DOHH2 (cell line): ENCODE data around the gene TMEM141.

Experiments used
- H3F3A ChIP-seq: fragments of 200-600 bp; sonication (generic), shearing (Covaris generic); 2 replicates; pipeline ENCODE4 v1.6.0; 2016; ENCODE audit warnings: antibody characterized with exemption, mild to moderate bottlenecking; ENCODE audit not compliant: control insufficient read depth, insufficient read depth
- H3K27ac ChIP-seq: fragments of 200-600 bp; sonication (generic); 2 replicates; pipeline ENCODE4 v1.5.1; 2014; ENCODE audit warnings: low read depth, mild to moderate bottlenecking, low read length, moderate library complexity
- H3K27me3 ChIP-seq: fragments of 200-600 bp; sonication (generic); 2 replicates; pipeline ENCODE4 v1.6.1; 2014; ENCODE audit warnings: mild to moderate bottlenecking, low read length, mixed read lengths; ENCODE audit not compliant: control insufficient read depth
- H3K36me3 ChIP-seq: fragments of 200-600 bp; sonication (generic); 2 replicates; pipeline ENCODE4 v1.6.1; 2014; ENCODE audit warnings: mild to moderate bottlenecking, low read length, moderate library complexity, mixed read lengths; ENCODE audit not compliant: control insufficient read depth
- H3K4me1 ChIP-seq: fragments of 200-600 bp; sonication (generic); 2 replicates; pipeline ENCODE4 v1.6.1; 2014; ENCODE audit warnings: mild to moderate bottlenecking, low read length, mixed read lengths; ENCODE audit not compliant: control insufficient read depth
- H3K4me2 ChIP-seq: fragments of 200-600 bp; sonication (generic); 2 replicates; pipeline ENCODE4 v1.6.0; 2014; ENCODE audit warnings: mild to moderate bottlenecking, low read length, moderate library complexity
- H3K4me3 ChIP-seq: fragments of 200-600 bp; sonication (generic); 2 replicates; pipeline ENCODE4 v1.5.1; 2014; ENCODE audit warnings: mild to moderate bottlenecking, low read length, mixed read lengths
- H3K79me2 ChIP-seq: fragments of 200-600 bp; sonication (generic); 2 replicates; pipeline ENCODE4 v1.6.1; 2014; ENCODE audit warnings: mild to moderate bottlenecking, low read length, mixed read lengths; ENCODE audit not compliant: control insufficient read depth
- H3K9me2 ChIP-seq: fragments of 200-600 bp; sonication (generic); replicated peaks from 2 replicates; pipeline ENCODE4 v1.6.1; 2014; ENCODE audit warnings: mild to moderate bottlenecking, low read length, mixed read lengths; ENCODE audit not compliant: control insufficient read depth
- H3K9me3 ChIP-seq: fragments of 200-600 bp; sonication (generic); 2 replicates; pipeline ENCODE4 v1.6.1; 2014; ENCODE audit warnings: antibody characterized with exemption, low read length, mixed read lengths; ENCODE audit not compliant: control insufficient read depth, insufficient read depth
- H4K20me1 ChIP-seq: fragments of 200-600 bp; sonication (generic); 2 replicates; pipeline ENCODE4 v1.6.0; 2014; ENCODE audit warnings: low read depth, mild to moderate bottlenecking, antibody characterized with exemption, low read length, moderate library complexity; ENCODE audit not compliant: control insufficient read depth, insufficient read depth
- EZH2phosphoT487 ChIP-seq: fragments of 200-600 bp; sonication (generic); IDR thresholded peaks from 2 replicates; pipeline ENCODE4 v1.6.1; 2017; ENCODE audit warnings: borderline replicate concordance, mild to moderate bottlenecking, antibody characterized with exemption, low read length, moderate library complexity, mixed read lengths
- TF ChIP-seq, protein P1 (sequence below): fragments of 200-600 bp; sonication (generic); IDR thresholded peaks from one replicate; pipeline ENCODE4 v1.5.1; 2014; ENCODE audit warnings: antibody characterized with exemption, mild to moderate bottlenecking, low read depth, low read length; ENCODE audit not compliant: poor library complexity, severe bottlenecking

Gene TMEM141

GRCh38 chr9:136828474-136829140 is 37.5 kb downstream of the TMEM141 start:
- H3K36me3 ChIP-seq, result peaks cover 88% of the 10 kb centered on the region

DNA sequence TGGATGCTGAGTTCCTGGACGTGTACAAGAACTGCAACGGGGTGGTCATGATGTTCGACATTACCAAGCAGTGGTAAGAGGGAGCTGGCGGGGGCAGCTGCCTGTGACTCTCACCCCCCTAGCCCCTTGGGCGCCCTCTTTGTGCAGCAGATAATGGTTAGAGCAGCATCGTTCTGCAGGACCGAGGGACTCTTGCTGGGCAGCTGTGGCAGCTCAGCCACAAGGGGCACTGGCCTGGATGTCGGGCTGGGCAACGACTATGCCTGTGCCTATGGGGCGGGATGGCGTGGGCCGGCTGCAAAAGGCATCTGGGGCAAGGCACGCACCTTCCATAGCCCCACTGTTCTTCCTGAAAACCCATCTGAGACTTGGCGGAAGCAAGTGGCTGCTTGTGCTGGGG is 38.3 kb downstream of the TMEM141 start:
- no peak overlapping the region for H3K4me3 ChIP-seq
- H4K20me1 ChIP-seq, result no peaks in the 10 kb centered on the region; the same call in 1 of the 2 replicates
- no peak overlapping the region for H3K4me2 ChIP-seq
- no peak overlapping the region for H3K27ac ChIP-seq
- H3K36me3 ChIP-seq, result peaks cover 83% of the 10 kb centered on the region
- H3K79me2 ChIP-seq, result no peaks in the 10 kb centered on the region
- no peaks in the 10 kb centered on the region for H3F3A ChIP-seq
- no peaks in the 10 kb centered on the region for H3K9me3 ChIP-seq
- no peaks in the 10 kb centered on the region for H3K27me3 ChIP-seq
- no peaks in the 10 kb centered on the region for H3K9me2 ChIP-seq
- TF ChIP-seq, protein P1, sequence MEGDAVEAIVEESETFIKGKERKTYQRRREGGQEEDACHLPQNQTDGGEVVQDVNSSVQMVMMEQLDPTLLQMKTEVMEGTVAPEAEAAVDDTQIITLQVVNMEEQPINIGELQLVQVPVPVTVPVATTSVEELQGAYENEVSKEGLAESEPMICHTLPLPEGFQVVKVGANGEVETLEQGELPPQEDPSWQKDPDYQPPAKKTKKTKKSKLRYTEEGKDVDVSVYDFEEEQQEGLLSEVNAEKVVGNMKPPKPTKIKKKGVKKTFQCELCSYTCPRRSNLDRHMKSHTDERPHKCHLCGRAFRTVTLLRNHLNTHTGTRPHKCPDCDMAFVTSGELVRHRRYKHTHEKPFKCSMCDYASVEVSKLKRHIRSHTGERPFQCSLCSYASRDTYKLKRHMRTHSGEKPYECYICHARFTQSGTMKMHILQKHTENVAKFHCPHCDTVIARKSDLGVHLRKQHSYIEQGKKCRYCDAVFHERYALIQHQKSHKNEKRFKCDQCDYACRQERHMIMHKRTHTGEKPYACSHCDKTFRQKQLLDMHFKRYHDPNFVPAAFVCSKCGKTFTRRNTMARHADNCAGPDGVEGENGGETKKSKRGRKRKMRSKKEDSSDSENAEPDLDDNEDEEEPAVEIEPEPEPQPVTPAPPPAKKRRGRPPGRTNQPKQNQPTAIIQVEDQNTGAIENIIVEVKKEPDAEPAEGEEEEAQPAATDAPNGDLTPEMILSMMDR, result no peak
- TF ChIP-seq EZH2phosphoT487, result no peak
- no peaks in the 10 kb centered on the region for H3K4me1 ChIP-seq

More at GRCh38 chr9:136828474-136829140, 37.5 kb downstream of the TMEM141 start:
- Histone ChIP-seq H4K20me1 (no peaks in the 10 kb centered on the region; the same call in 1 of the 2 replicates), H3K4me1 (no peaks in the 10 kb centered on the region), H3K79me2 (no peaks in the 10 kb centered on the region; the same call in 1 of the 2 replicates), H3F3A (no peaks in the 10 kb centered on the region), H3K9me2 (no peaks in the 10 kb centered on the region), H3K27me3 (no peaks in the 10 kb centered on the region), H3K4me2 (no peak overlapping the region), H3K9me3 (no peaks in the 10 kb centered on the region), H3K4me3 (no peak overlapping the region), H3K27ac (no peak overlapping the region)
- no peak for TF ChIP-seq EZH2phosphoT487
- TF ChIP-seq, protein P1, result no peak

GRCh38 chr9:136829981-136830885 is 39.1 kb downstream of the TMEM141 start:
- no peak for TF ChIP-seq EZH2phosphoT487
- Histone ChIP-seq H4K20me1 (no peaks in the 10 kb centered on the region; the same call in 1 of the 2 replicates), H3K79me2 (no peaks in the 10 kb centered on the region), H3K27ac (no peak overlapping the region), H3K36me3 (peaks cover 75% of the 10 kb centered on the region), H3K9me3 (no peaks in the 10 kb centered on the region), H3K4me2 (no peak overlapping the region), H3F3A (no peaks in the 10 kb centered on the region), H3K4me1 (no peaks in the 10 kb centered on the region), H3K4me3 (no peak overlapping the region), H3K9me2 (no peaks in the 10 kb centered on the region), H3K27me3 (no peaks in the 10 kb centered on the region)
